GM23248 (cell line): ENCODE data around the gene CXCR2.

Experiments used
- EZH2 ChIP-seq: fragments of 200-600 bp; sonication (generic); IDR thresholded peaks from 2 replicates; pipeline ENCODE4 v1.6.1; 2018; ENCODE audit warnings: antibody characterized with exemption, mild to moderate bottlenecking; ENCODE audit not compliant: insufficient read depth, poor library complexity, severe bottlenecking
- EZH2phosphoT487 ChIP-seq: fragments of 200-600 bp; sonication (generic); IDR thresholded peaks from 2 replicates; pipeline ENCODE4 v1.6.1; 2018; ENCODE audit warnings: antibody characterized with exemption, moderate library complexity, mild to moderate bottlenecking, low read depth; ENCODE audit not compliant: insufficient read depth

GRCh38 chr2:218129458-218130135, 3.8 kb downstream of the CXCR2 start:
- TF ChIP-seq EZH2phosphoT487 (no peak), EZH2 (no peak)
